HEK293 (cell line): ENCODE data around the gene SPTLC3.
A peak's percentile ranks its signal among the peaks of the same experiment; 100 is the strongest.

ENCODE experiments used
- CTCF ChIA-PET: fragments of 350-600 bp; formaldehyde crosslinking; extraction: SDS; loops from one replicate; lab custom pipeline; 2021; ENCODE audit warnings: antibody characterized with exemption; lab: Yijun Ruan, JAX
- POLR2A ChIA-PET: fragments of 300-600 bp; formaldehyde crosslinking; extraction: SDS; loops from one replicate; lab custom pipeline; 2020; ENCODE audit warnings: antibody characterized with exemption, inconsistent platforms; lab: Yijun Ruan, JAX
- H3K27ac ChIP-seq: fragments of 200-500 bp; sonication (Bioruptor generic); 2 replicates; pipeline ENCODE4 v1.5.1; 2014; ENCODE audit warnings: low read depth, low read length, control low read depth, inconsistent platforms; ENCODE audit errors: extremely low read depth
- H3K36me3 ChIP-seq, 2 experiments: fragments of 200-500 bp in 1 of 2; sonication (Bioruptor generic) in 1 of 2; 1 replicate in 1 of 2; 2 replicates in 1 of 2; pipeline ENCODE4 v1.5.1; 2014 to 2017; ENCODE audit warnings: inconsistent platforms in 2 of 2, low read length in 2 of 2; ENCODE audit not compliant: control insufficient read depth in 2 of 2, insufficient read depth in 1 of 2
- H3K4me1 ChIP-seq: fragments of 200-500 bp; sonication (Bioruptor generic); 2 replicates; pipeline ENCODE4 v1.5.1; 2014; ENCODE audit warnings: mild to moderate bottlenecking, low read length, inconsistent platforms; ENCODE audit not compliant: control insufficient read depth, insufficient read depth
- H3K4me3 ChIP-seq: 2 replicates; pipeline ENCODE4 v1.5.1; 2011; ENCODE audit warnings: low read depth, mild to moderate bottlenecking, control low read depth, low read length, moderate library complexity
- H3K9me3 ChIP-seq: fragments of 200-500 bp; sonication (Bioruptor generic); 2 replicates; pipeline ENCODE4 v1.5.1; 2014; ENCODE audit warnings: low read depth, low read length, inconsistent platforms; ENCODE audit not compliant: control insufficient read depth, insufficient read depth
- SP2 ChIP-seq: fragments of 450-650 bp; formaldehyde crosslinking; IDR thresholded peaks from 2 replicates; pipeline ENCODE4 v1.5.1; 2016; ENCODE audit warnings: missing biosample characterization, missing genetic modification characterization
- WT1 ChIP-seq: fragments of 450-650 bp; formaldehyde crosslinking; IDR thresholded peaks from 2 replicates; pipeline ENCODE4 v1.5.1; 2016; ENCODE audit warnings: missing biosample characterization, missing genetic modification characterization
- ZBTB1 ChIP-seq: fragments of 450-650 bp; formaldehyde crosslinking; IDR thresholded peaks from 2 replicates; pipeline ENCODE4 v1.5.1; 2016; ENCODE audit warnings: missing biosample characterization, missing genetic modification characterization
- ZBTB20 ChIP-seq: fragments of 450-650 bp; formaldehyde crosslinking; IDR thresholded peaks from 2 replicates; pipeline ENCODE4 v1.5.1; 2016; ENCODE audit warnings: missing biosample characterization, missing genetic modification characterization
- ZFP41 ChIP-seq: fragments of 450-650 bp; formaldehyde crosslinking; IDR thresholded peaks from 2 replicates; pipeline ENCODE4 v1.5.1; 2016; ENCODE audit warnings: missing biosample characterization, missing genetic modification characterization, borderline replicate concordance
- ZFP69B ChIP-seq: fragments of 450-650 bp; formaldehyde crosslinking; IDR thresholded peaks from 2 replicates; pipeline ENCODE4 v1.5.1; 2016; ENCODE audit warnings: missing biosample characterization, missing genetic modification characterization
- ZNF112 ChIP-seq: fragments of 450-650 bp; formaldehyde crosslinking; IDR thresholded peaks from 2 replicates; pipeline ENCODE4 v1.5.0; 2017; ENCODE audit warnings: missing biosample characterization, missing genetic modification characterization
- ZNF239 ChIP-seq: fragments of 450-650 bp; formaldehyde crosslinking; IDR thresholded peaks from 2 replicates; pipeline ENCODE4 v1.5.1; 2016; ENCODE audit warnings: missing biosample characterization, missing genetic modification characterization
- ZNF292 ChIP-seq: fragments of 450-650 bp; formaldehyde crosslinking; IDR thresholded peaks from 2 replicates; pipeline ENCODE4 v1.5.1; 2016; ENCODE audit warnings: low read depth, missing biosample characterization, missing genetic modification characterization, borderline replicate concordance
- ZNF335 ChIP-seq: fragments of 450-650 bp; formaldehyde crosslinking; conservative IDR thresholded peaks from 2 replicates; pipeline ENCODE4 v1.5.1; 2016; ENCODE audit warnings: missing biosample characterization, missing genetic modification characterization
- ZNF341 ChIP-seq: fragments of 450-650 bp; formaldehyde crosslinking; IDR thresholded peaks from 2 replicates; pipeline ENCODE4; 2016; ENCODE audit warnings: low read depth, missing biosample characterization, missing genetic modification characterization
- ZNF600 ChIP-seq: fragments of 450-650 bp; formaldehyde crosslinking; IDR thresholded peaks from 2 replicates; pipeline ENCODE4 v1.5.1; 2016; ENCODE audit warnings: missing biosample characterization, missing genetic modification characterization
- ZNF624 ChIP-seq: fragments of 450-650 bp; formaldehyde crosslinking; IDR thresholded peaks from 2 replicates; pipeline ENCODE4 v1.5.1; 2017; ENCODE audit warnings: missing biosample characterization, missing genetic modification characterization
- ZNF654 ChIP-seq: fragments of 450-650 bp; formaldehyde crosslinking; IDR thresholded peaks from 2 replicates; pipeline ENCODE4 v1.5.1; 2016; ENCODE audit warnings: low read depth, missing biosample characterization, missing genetic modification characterization
- ZNF664 ChIP-seq: fragments of 450-650 bp; formaldehyde crosslinking; IDR thresholded peaks from 2 replicates; pipeline ENCODE4 v1.5.1; 2016; ENCODE audit warnings: missing biosample characterization, missing genetic modification characterization
- ZSCAN30 ChIP-seq: fragments of 450-650 bp; IDR thresholded peaks from 2 replicates; pipeline ENCODE4 v1.5.1; 2018; ENCODE audit warnings: missing biosample characterization, mild to moderate bottlenecking, missing genetic modification characterization, moderate library complexity
- TF ChIP-seq, protein P1 (sequence below): fragments of 450-650 bp; formaldehyde crosslinking; IDR thresholded peaks from 2 replicates; pipeline ENCODE4 v1.5.1; 2016; ENCODE audit warnings: missing biosample characterization, missing genetic modification characterization
- TF ChIP-seq, protein P2 (sequence below): fragments of 450-650 bp; formaldehyde crosslinking; IDR thresholded peaks from 2 replicates; pipeline ENCODE4 v1.5.1; 2016; ENCODE audit warnings: missing biosample characterization, missing genetic modification characterization
- TF ChIP-seq, protein P3 (sequence below): fragments of 450-650 bp; formaldehyde crosslinking; IDR thresholded peaks from 2 replicates; pipeline ENCODE4 v1.5.1; 2017; ENCODE audit warnings: missing biosample characterization, missing genetic modification characterization
- TF ChIP-seq, protein P4 (sequence below): fragments of 450-650 bp; formaldehyde crosslinking; IDR thresholded peaks from 2 replicates; pipeline ENCODE4 v1.5.1; 2017; ENCODE audit warnings: missing biosample characterization, missing genetic modification characterization
- TF ChIP-seq, protein P5 (sequence below): fragments of 450-650 bp; formaldehyde crosslinking; IDR thresholded peaks from 2 replicates; pipeline ENCODE4 v1.5.1; 2016; ENCODE audit warnings: missing biosample characterization, missing genetic modification characterization

SPTLC3 gene

DNA sequence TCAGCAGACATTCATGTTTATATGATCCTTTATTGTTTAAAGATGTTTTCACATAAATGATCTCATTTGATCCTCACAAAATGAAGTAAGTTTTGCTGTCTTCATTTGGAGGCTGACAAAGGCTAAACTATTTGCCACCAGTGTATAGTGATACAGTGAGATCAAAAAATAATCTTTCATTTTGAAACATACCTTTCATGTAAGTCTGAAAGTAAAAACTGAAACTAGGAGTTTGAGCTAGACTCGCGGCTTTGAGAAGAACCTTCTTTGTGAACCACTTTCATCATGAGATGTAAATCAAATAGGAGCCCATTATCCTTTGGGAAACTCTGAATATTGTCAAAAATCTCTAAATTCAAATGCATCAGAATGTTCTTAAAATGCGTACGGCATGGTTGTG is 40.3 kb upstream of the SPTLC3 start:
- Histone ChIP-seq H3K27ac (no peak overlapping the region), H3K36me3 (no peaks in the 10 kb centered on the region), H3K4me1 (no peaks in the 10 kb centered on the region), H3K4me3 (no peak overlapping the region), H3K9me3 (no peaks in the 10 kb centered on the region)
- ChIA-PET CTCF (interaction anchor here (0.7 to 8.0 kb wide), 6 partner anchors 16 to 136 kb away, joined by 3 to 62 read pairs (median 12); no protein-coding TSS in a partner anchor), POLR2A (no interaction called here)
- TF ChIP-seq, protein P1, sequence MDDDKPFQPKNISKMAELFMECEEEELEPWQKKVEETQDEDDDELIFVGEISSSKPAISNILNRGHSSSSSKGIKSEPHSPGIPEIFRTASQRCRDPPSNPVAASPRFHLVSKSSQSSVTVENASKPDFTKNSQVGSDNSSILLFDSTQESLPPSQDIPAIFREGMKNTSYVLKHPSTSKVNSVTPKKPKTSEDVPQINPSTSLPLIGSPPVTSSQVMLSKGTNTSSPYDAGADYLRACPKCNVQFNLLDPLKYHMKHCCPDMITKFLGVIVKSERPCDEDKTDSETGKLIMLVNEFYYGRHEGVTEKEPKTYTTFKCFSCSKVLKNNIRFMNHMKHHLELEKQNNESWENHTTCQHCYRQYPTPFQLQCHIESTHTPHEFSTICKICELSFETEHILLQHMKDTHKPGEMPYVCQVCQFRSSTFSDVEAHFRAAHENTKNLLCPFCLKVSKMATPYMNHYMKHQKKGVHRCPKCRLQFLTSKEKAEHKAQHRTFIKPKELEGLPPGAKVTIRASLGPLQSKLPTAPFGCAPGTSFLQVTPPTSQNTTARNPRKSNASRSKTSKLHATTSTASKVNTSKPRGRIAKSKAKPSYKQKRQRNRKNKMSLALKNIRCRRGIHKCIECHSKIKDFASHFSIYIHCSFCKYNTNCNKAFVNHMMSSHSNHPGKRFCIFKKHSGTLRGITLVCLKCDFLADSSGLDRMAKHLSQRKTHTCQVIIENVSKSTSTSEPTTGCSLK: no peak
- TF ChIP-seq SP2: no peak
- TF ChIP-seq ZNF292 (tag by site-specific recombination): no peak
- TF ChIP-seq, protein P2, sequence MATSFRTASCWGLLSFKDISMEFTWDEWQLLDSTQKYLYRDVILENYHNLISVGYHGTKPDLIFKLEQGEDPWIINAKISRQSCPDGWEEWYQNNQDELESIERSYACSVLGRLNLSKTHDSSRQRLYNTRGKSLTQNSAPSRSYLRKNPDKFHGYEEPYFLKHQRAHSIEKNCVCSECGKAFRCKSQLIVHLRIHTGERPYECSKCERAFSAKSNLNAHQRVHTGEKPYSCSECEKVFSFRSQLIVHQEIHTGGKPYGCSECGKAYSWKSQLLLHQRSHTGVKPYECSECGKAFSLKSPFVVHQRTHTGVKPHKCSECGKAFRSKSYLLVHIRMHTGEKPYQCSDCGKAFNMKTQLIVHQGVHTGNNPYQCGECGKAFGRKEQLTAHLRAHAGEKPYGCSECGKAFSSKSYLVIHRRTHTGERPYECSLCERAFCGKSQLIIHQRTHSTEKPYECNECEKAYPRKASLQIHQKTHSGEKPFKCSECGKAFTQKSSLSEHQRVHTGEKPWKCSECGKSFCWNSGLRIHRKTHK (tag by site-specific recombination): no peak
- TF ChIP-seq, protein P3, sequence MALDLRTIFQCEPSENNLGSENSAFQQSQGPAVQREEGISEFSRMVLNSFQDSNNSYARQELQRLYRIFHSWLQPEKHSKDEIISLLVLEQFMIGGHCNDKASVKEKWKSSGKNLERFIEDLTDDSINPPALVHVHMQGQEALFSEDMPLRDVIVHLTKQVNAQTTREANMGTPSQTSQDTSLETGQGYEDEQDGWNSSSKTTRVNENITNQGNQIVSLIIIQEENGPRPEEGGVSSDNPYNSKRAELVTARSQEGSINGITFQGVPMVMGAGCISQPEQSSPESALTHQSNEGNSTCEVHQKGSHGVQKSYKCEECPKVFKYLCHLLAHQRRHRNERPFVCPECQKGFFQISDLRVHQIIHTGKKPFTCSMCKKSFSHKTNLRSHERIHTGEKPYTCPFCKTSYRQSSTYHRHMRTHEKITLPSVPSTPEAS (tag by site-specific recombination): no peak
- no peak for TF ChIP-seq ZNF239 (tag by site-specific recombination)
- no peak for TF ChIP-seq ZFP69B (tag by site-specific recombination)
- TF ChIP-seq ZSCAN30: no peak
- TF ChIP-seq ZNF335 (tag by site-specific recombination): no peak

DNA sequence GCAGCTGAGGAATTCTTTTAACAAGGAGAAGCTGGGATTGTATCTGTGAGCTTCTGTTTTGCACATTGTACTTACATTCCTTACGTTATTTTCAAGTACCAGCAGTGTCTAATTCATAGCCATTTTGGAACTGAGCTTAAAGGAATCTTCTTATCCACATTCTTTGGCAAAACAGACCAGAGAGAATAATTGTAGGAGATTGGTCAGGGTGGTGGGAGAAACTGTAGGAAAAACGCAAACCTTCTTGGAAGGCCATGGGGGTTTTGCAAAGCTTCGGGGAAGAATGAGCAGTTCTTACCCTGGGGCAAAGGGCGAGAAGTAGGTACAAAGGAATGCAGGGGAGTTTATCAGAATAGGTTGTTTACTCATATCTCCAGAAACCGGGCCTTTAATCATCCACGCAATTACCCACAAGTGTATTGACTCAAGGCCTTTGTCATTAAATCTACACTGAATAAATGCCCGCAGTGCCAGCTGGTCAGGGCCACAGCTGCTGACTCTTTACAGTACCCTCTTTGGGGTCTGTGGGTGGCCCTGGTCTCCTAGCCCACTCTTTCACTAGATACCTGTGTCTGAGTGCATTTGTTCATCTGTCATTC is 39.6 kb upstream of the SPTLC3 start:
- TF ChIP-seq, protein P4, sequence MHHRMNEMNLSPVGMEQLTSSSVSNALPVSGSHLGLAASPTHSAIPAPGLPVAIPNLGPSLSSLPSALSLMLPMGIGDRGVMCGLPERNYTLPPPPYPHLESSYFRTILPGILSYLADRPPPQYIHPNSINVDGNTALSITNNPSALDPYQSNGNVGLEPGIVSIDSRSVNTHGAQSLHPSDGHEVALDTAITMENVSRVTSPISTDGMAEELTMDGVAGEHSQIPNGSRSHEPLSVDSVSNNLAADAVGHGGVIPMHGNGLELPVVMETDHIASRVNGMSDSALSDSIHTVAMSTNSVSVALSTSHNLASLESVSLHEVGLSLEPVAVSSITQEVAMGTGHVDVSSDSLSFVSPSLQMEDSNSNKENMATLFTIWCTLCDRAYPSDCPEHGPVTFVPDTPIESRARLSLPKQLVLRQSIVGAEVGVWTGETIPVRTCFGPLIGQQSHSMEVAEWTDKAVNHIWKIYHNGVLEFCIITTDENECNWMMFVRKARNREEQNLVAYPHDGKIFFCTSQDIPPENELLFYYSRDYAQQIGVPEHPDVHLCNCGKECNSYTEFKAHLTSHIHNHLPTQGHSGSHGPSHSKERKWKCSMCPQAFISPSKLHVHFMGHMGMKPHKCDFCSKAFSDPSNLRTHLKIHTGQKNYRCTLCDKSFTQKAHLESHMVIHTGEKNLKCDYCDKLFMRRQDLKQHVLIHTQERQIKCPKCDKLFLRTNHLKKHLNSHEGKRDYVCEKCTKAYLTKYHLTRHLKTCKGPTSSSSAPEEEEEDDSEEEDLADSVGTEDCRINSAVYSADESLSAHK: no peak
- no peak for TF ChIP-seq ZBTB20 (tag by site-specific recombination)
- TF ChIP-seq ZNF600 (tag by site-specific recombination): no peak
- no peak for TF ChIP-seq ZNF664 (tag by site-specific recombination)
- no peak for TF ChIP-seq ZFP41
- Histone ChIP-seq H3K27ac (no peak overlapping the region), H3K4me3 (no peak overlapping the region), H3K4me1 (no peaks in the 10 kb centered on the region), H3K9me3 (no peaks in the 10 kb centered on the region), H3K36me3 (no peaks in the 10 kb centered on the region)
- ChIA-PET CTCF (interaction anchor here (0.6 to 3.9 kb wide), 14 partner anchors 8 to 808 kb away, joined by 3 to 42 read pairs (median 4); no protein-coding TSS in a partner anchor), POLR2A (no interaction called here)

DNA sequence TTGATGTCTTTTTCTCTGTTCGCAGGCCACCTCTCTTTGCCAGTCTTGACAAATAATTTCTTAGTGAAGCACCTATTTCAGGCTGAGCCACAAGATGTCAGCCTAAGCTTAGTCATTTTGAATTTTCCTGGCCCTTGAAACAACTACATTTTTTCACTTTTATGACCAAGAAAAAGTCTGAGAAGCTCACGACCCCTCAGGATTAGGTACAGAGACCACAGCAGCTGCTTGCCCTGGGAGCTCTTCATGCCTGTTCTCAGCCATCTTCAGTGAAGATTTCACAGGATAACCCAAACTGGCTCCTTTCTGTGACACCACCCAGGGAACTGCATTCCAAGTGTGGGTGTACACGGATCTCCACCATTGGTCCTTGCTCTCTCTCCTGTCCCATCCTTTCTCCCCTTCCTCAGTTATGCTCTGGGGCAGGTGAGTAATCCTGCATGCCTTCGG is 38.4 kb upstream of the SPTLC3 start:
- POLR2A ChIA-PET: no interaction called here
- no peaks in the 10 kb centered on the region for H3K9me3 ChIP-seq
- no peaks in the 10 kb centered on the region for H3K4me1 ChIP-seq
- TF ChIP-seq ZBTB1 (tag by site-specific recombination) (no peak), ZNF624 (tag by site-specific recombination) (no peak), ZNF112 (tag by site-specific recombination) (no peak), WT1 (no peak), ZNF654 (tag by site-specific recombination) (peak; percentile 51), ZNF341 (tag by site-specific recombination) (no peak)
- TF ChIP-seq, protein P5, sequence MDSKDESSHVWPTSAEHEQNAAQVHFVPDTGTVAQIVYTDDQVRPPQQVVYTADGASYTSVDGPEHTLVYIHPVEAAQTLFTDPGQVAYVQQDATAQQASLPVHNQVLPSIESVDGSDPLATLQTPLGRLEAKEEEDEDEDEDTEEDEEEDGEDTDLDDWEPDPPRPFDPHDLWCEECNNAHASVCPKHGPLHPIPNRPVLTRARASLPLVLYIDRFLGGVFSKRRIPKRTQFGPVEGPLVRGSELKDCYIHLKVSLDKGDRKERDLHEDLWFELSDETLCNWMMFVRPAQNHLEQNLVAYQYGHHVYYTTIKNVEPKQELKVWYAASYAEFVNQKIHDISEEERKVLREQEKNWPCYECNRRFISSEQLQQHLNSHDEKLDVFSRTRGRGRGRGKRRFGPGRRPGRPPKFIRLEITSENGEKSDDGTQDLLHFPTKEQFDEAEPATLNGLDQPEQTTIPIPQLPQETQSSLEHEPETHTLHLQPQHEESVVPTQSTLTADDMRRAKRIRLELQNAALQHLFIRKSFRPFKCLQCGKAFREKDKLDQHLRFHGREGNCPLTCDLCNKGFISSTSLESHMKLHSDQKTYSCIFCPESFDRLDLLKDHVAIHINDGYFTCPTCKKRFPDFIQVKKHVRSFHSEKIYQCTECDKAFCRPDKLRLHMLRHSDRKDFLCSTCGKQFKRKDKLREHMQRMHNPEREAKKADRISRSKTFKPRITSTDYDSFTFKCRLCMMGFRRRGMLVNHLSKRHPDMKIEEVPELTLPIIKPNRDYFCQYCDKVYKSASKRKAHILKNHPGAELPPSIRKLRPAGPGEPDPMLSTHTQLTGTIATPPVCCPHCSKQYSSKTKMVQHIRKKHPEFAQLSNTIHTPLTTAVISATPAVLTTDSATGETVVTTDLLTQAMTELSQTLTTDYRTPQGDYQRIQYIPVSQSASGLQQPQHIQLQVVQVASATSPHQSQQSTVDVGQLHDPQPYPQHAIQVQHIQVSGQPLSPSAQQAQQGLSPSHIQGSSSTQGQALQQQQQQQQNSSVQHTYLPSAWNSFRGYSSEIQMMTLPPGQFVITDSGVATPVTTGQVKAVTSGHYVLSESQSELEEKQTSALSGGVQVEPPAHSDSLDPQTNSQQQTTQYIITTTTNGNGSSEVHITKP: no peak

More for the DNA sequence above, 38.4 kb upstream of the SPTLC3 start:
- Histone ChIP-seq H3K27ac (no peak overlapping the region), H3K4me3 (no peak overlapping the region), H3K36me3 (no peaks in the 10 kb centered on the region)
- CTCF ChIA-PET: interaction anchor here (0.5 to 3.9 kb wide), 27 partner anchors 8 to 818 kb away, joined by 3 to 42 read pairs (median 4); no protein-coding TSS in a partner anchor
